Measurements from ENCODE around the gene MCU. TPM values are rescaled to one million over a fixed set of nuclear protein-coding genes. Genes with fewer than 3 reads are reported as not detected.

MCU gene
- polyA plus RNA-seq, 1 of the 3 experiments (the other 2 are of a cell fraction): 20.6 TPM

GRCh38 chr10:72796042-72796441 lies 104.1 kb downstream of the MCU start:
- H3K9ac ChIP-seq: no peak overlapping the region
- TF ChIP-seq FOSL2 (IDR thresholded peaks at IDR 0.05; ENCODE audit: borderline replicate concordance, low read depth): no peak
- no peak for TF ChIP-seq RAD21 (IDR thresholded peaks at IDR 0.05; ENCODE audit: low read length)
- TF ChIP-seq FOXJ3 (CRISPR knock-in tag; IDR thresholded peaks at IDR 0.05): no peak
- no peak for TF ChIP-seq GABPA (IDR thresholded peaks at IDR 0.05; ENCODE audit: low read depth)
- TF ChIP-seq EP300 (IDR thresholded peaks at IDR 0.05; ENCODE audit: borderline replicate concordance in 1 of 2, low read depth in 1 of 2, low read length in 1 of 2): no peak
- TF ChIP-seq RFX5 (IDR thresholded peaks at IDR 0.05; ENCODE audit: low read length): no peak
- TF ChIP-seq CHD2 (IDR thresholded peaks at IDR 0.05; ENCODE audit: low read length, partially characterized antibody): no peak
- no peak for TF ChIP-seq RCOR1 (IDR thresholded peaks at IDR 0.05; ENCODE audit: low read length)
- no peak for TF ChIP-seq CTCF (IDR thresholded peaks at IDR 0.05)
- no peak for TF ChIP-seq USF2 (IDR thresholded peaks at IDR 0.05; ENCODE audit: borderline replicate concordance, low read depth, low read length)
- TF ChIP-seq MXI1 (IDR thresholded peaks at IDR 0.05; ENCODE audit: low read depth, low read length): no peak
- no peak for TF ChIP-seq EZH2phosphoT487 (IDR thresholded peaks at IDR 0.05; ENCODE audit: borderline replicate concordance, low read depth)
- TF ChIP-seq PBX3 (IDR thresholded peaks at IDR 0.05): no peak
- no peak for TF ChIP-seq SIN3A (IDR thresholded peaks at IDR 0.05; ENCODE audit: borderline replicate concordance, low read depth, low read length)
- TF ChIP-seq TCF12 (IDR thresholded peaks at IDR 0.05): no peak
- TF ChIP-seq POLR2AphosphoS5 (IDR thresholded peaks at IDR 0.05; ENCODE audit: low read depth, low read length): no peak
- no peak for TF ChIP-seq IRF3 (IDR thresholded peaks at IDR 0.05; ENCODE audit: low read depth, low read length)
- TF ChIP-seq RXRA (IDR thresholded peaks at IDR 0.05; ENCODE audit: borderline replicate concordance, low read depth): no peak
- no peak for TF ChIP-seq ELF1 (IDR thresholded peaks at IDR 0.05)
- H3K4me3 ChIP-seq (ENCODE audit: low read depth in 2 of 2, low read length in 1 of 2): no peak overlapping the region
- peaks cover 4 to 6% of the 10 kb centered on the region in 2 experiments; a peak in 3 of 4 replicates for H3K4me1 ChIP-seq (ENCODE audit: control insufficient read depth in 1 of 2, insufficient read depth in 2 of 2, low read depth in 1 of 2, low read length in 1 of 2)
- WGBS (ENCODE audit: low lambda C conversion rate): 71% methylated on average over 3 of the region's 3 CpGs
- DNase-seq: no peak
- no peak overlapping the region for H2AFZ ChIP-seq (ENCODE audit: low read depth)
- H3K36me3 ChIP-seq (replicated peaks in 1 of 2; ENCODE audit: control insufficient read depth in 1 of 2, insufficient read depth in 2 of 2, low read length in 1 of 2): no peaks in the 10 kb centered on the region
- ChIA-PET POLR2A (no interaction called here), CTCF (interaction anchor here (1.0 kb wide), 1 partner anchor 11 kb away, joined by 3 read pairs; no protein-coding TSS in a partner anchor)
- no peak overlapping the region for H3K27ac ChIP-seq (ENCODE audit: low read depth in 2 of 2, low read length in 1 of 2)
- H3K27me3 ChIP-seq (ENCODE audit: insufficient read depth): no peaks in the 10 kb centered on the region
- H3K9me3 ChIP-seq: no peaks in the 10 kb centered on the region
- no peaks in the 10 kb centered on the region for H3K9me2 ChIP-seq
- H3F3A ChIP-seq (replicated peaks; ENCODE audit: insufficient read depth): peaks cover 22% of the 10 kb centered on the region
- H4K20me1 ChIP-seq (ENCODE audit: insufficient read depth): no peaks in the 10 kb centered on the region
- H3K79me2 ChIP-seq (ENCODE audit: insufficient read depth): peaks cover 15% of the 10 kb centered on the region
- H3K4me2 ChIP-seq: no peak overlapping the region

All from SK-N-SH (cell line).